Activated CD4-positive, alpha-beta memory T cell treated with anti-CD3 and anti-CD28 coated beads, Interleukin-2, amount 10 ng/mL, durations not matched to agents 7 days and 5 days (primary cell): ENCODE data around the gene PLEKHA6. TPM values are rescaled to one million over a fixed set of nuclear protein-coding genes. Genes with fewer than 3 reads are reported as not detected.

Experiments
- CTCF ChIA-PET: fragments of 350-600 bp; sonication (Branson Sonifier 250); formaldehyde crosslinking; loops from one replicate; lab custom pipeline; 2021; ENCODE audit warnings: antibody characterized with exemption, inconsistent platforms; lab: Charles Lee
- POLR2A ChIA-PET: fragments of 350-600 bp; sonication (Branson Sonifier 250); formaldehyde crosslinking; loops from one replicate; lab custom pipeline; 2021; ENCODE audit warnings: antibody characterized with exemption; lab: Charles Lee
- DNase-seq: peaks from one replicate; pipeline ENCODE4 v3.0.0-alpha.2; 2020
- H3K27ac Mint-ChIP-seq: one replicate; pipeline ENCODE4 v1.8.0; 2021; ENCODE audit warnings: mild to moderate bottlenecking, mixed read lengths
- H3K27me3 Mint-ChIP-seq: one replicate; pipeline ENCODE4 v1.8.0; 2021; ENCODE audit warnings: mixed read lengths
- H3K36me3 Mint-ChIP-seq: one replicate; pipeline ENCODE4 v1.8.0; 2021; ENCODE audit warnings: low read depth, mixed read lengths
- H3K4me1 Mint-ChIP-seq: one replicate; pipeline ENCODE4 v1.8.0; 2021; ENCODE audit warnings: mixed read lengths
- H3K4me3 Mint-ChIP-seq: one replicate; pipeline ENCODE4 v1.8.0; 2021; ENCODE audit warnings: mild to moderate bottlenecking, mixed read lengths
- H3K9me3 Mint-ChIP-seq: one replicate; pipeline ENCODE4 v1.8.0; 2021; ENCODE audit warnings: mixed read lengths
- total RNA-seq, 2 experiments: library from RNA; stranded (reverse); gene quantifications; one replicate each; pipeline ENCODE4 v1.2.3, GENCODE V29; 2021

PLEKHA6 gene
- total RNA-seq, 2 experiments from 2014 or later: not detected

GRCh38 chr1:204323887-204324286 lies 35.8 kb downstream of the PLEKHA6 start:
- H3K9me3 Mint-ChIP-seq: no peaks in the 10 kb centered on the region
- no peak overlapping the region for H3K4me3 Mint-ChIP-seq
- peaks cover 11% of the 10 kb centered on the region for H3K4me1 Mint-ChIP-seq
- no peaks in the 10 kb centered on the region for H3K36me3 Mint-ChIP-seq
- H3K27ac Mint-ChIP-seq: no peak overlapping the region
- CTCF ChIA-PET: interaction anchor here (0.5 to 1.4 kb wide), 3 partner anchors 16 to 442 kb away, joined by 3 to 4 read pairs (median 3); no protein-coding TSS in a partner anchor
- POLR2A ChIA-PET: no interaction called here
- no peaks in the 10 kb centered on the region for H3K27me3 Mint-ChIP-seq
- peak; percentile 31 for DNase-seq

- H3K4me1 Mint-ChIP-seq: peaks cover 11% of the 10 kb centered on the region
- H3K9me3 Mint-ChIP-seq: no peaks in the 10 kb centered on the region
- H3K27ac Mint-ChIP-seq: no peak overlapping the region
- no peak for DNase-seq
- H3K4me3 Mint-ChIP-seq: no peak overlapping the region
- POLR2A ChIA-PET: no interaction called here
- H3K27me3 Mint-ChIP-seq: no peaks in the 10 kb centered on the region
- H3K36me3 Mint-ChIP-seq: no peaks in the 10 kb centered on the region
- CTCF ChIA-PET: interaction anchor here (1.1 to 1.4 kb wide), 2 partner anchors 15 to 43 kb away, joined by 3 read pairs; no protein-coding TSS in a partner anchor
Measured at GRCh38 chr1:204322339-204322868, 37.3 kb downstream of the PLEKHA6 start.

- no peak for DNase-seq
- Mint-ChIP-seq H3K27me3 (no peaks in the 10 kb centered on the region), H3K4me1 (peaks cover 11% of the 10 kb centered on the region), H3K9me3 (no peaks in the 10 kb centered on the region), H3K4me3 (no peak overlapping the region), H3K36me3 (no peaks in the 10 kb centered on the region), H3K27ac (no peak overlapping the region)
- ChIA-PET CTCF (interaction anchor here (1.1 kb wide), 1 partner anchor 14 kb away, joined by 3 read pairs; no protein-coding TSS in a partner anchor), POLR2A (no interaction called here)
Measured at GRCh38 chr1:204321665-204322064, 38.1 kb downstream of the PLEKHA6 start.

GRCh38 chr1:204321051-204321450 lies 38.7 kb downstream of the PLEKHA6 start:
- no peak overlapping the region for H3K27ac Mint-ChIP-seq
- no peak for DNase-seq

GRCh38 chr1:204320382-204320804 lies 39.3 kb downstream of the PLEKHA6 start:
- peaks cover 11% of the 10 kb centered on the region for H3K4me1 Mint-ChIP-seq
- DNase-seq: no peak
- POLR2A ChIA-PET: no interaction called here

More at GRCh38 chr1:204321051-204321450, 38.7 kb downstream of the PLEKHA6 start:
- Mint-ChIP-seq H3K4me3 (no peak overlapping the region), H3K36me3 (no peaks in the 10 kb centered on the region), H3K4me1 (peaks cover 11% of the 10 kb centered on the region), H3K9me3 (no peaks in the 10 kb centered on the region), H3K27me3 (no peaks in the 10 kb centered on the region)
- ChIA-PET CTCF (no interaction called here), POLR2A (no interaction called here)

GRCh38 chr1:204319462-204319861 lies 40.3 kb downstream of the PLEKHA6 start:
- Mint-ChIP-seq H3K27ac (no peak overlapping the region), H3K4me3 (no peak overlapping the region), H3K27me3 (no peaks in the 10 kb centered on the region), H3K9me3 (no peaks in the 10 kb centered on the region), H3K36me3 (no peaks in the 10 kb centered on the region), H3K4me1 (peaks cover 9% of the 10 kb centered on the region)
- ChIA-PET POLR2A (no interaction called here), CTCF (no interaction called here)
- DNase-seq: no peak

More at GRCh38 chr1:204320382-204320804, 39.3 kb downstream of the PLEKHA6 start:
- Mint-ChIP-seq H3K4me3 (no peak overlapping the region), H3K27ac (no peak overlapping the region), H3K27me3 (no peaks in the 10 kb centered on the region), H3K9me3 (no peaks in the 10 kb centered on the region), H3K36me3 (no peaks in the 10 kb centered on the region)
- CTCF ChIA-PET: no interaction called here

- no peaks in the 10 kb centered on the region for H3K36me3 Mint-ChIP-seq
- no peaks in the 10 kb centered on the region for H3K9me3 Mint-ChIP-seq
- no peak overlapping the region for H3K4me3 Mint-ChIP-seq
- H3K4me1 Mint-ChIP-seq: peaks cover 7% of the 10 kb centered on the region
- ChIA-PET POLR2A (no interaction called here), CTCF (no interaction called here)
- no peaks in the 10 kb centered on the region for H3K27me3 Mint-ChIP-seq
- DNase-seq: no peak
- no peak overlapping the region for H3K27ac Mint-ChIP-seq
Measured at GRCh38 chr1:204319027-204319426, 40.7 kb downstream of the PLEKHA6 start.

- Mint-ChIP-seq H3K27ac (no peak overlapping the region), H3K4me1 (peaks cover 2% of the 10 kb centered on the region), H3K36me3 (no peaks in the 10 kb centered on the region), H3K9me3 (no peaks in the 10 kb centered on the region), H3K4me3 (no peak overlapping the region), H3K27me3 (peaks cover 3% of the 10 kb centered on the region)
- ChIA-PET POLR2A (no interaction called here), CTCF (no interaction called here)
- DNase-seq: no peak
Measured at GRCh38 chr1:204318324-204318723, 41.4 kb downstream of the PLEKHA6 start.

- Mint-ChIP-seq H3K36me3 (no peaks in the 10 kb centered on the region), H3K4me3 (no peak overlapping the region), H3K27ac (no peak overlapping the region), H3K27me3 (peaks cover 3% of the 10 kb centered on the region), H3K9me3 (no peaks in the 10 kb centered on the region), H3K4me1 (no peaks in the 10 kb centered on the region)
- CTCF ChIA-PET: no interaction called here
- DNase-seq: no peak
- POLR2A ChIA-PET: no interaction called here
Measured at GRCh38 chr1:204317170-204317569, 42.6 kb downstream of the PLEKHA6 start.

- no peaks in the 10 kb centered on the region for H3K36me3 Mint-ChIP-seq
- peaks cover 3% of the 10 kb centered on the region for H3K27me3 Mint-ChIP-seq
- H3K27ac Mint-ChIP-seq: no peak overlapping the region
- POLR2A ChIA-PET: no interaction called here
- CTCF ChIA-PET: interaction anchor here (1.1 kb wide), 1 partner anchor 109 kb away, joined by 4 read pairs; no protein-coding TSS in a partner anchor
- no peaks in the 10 kb centered on the region for H3K9me3 Mint-ChIP-seq
- H3K4me3 Mint-ChIP-seq: no peak overlapping the region
- no peaks in the 10 kb centered on the region for H3K4me1 Mint-ChIP-seq
- DNase-seq: no peak
Measured at GRCh38 chr1:204316164-204316563, 43.6 kb downstream of the PLEKHA6 start.

- Mint-ChIP-seq H3K36me3 (no peaks in the 10 kb centered on the region), H3K27ac (no peak overlapping the region), H3K4me1 (no peaks in the 10 kb centered on the region)
Measured at GRCh38 chr1:204314893-204315658, 44.7 kb downstream of the PLEKHA6 start.

GRCh38 chr1:204314171-204314892 lies 45.4 kb downstream of the PLEKHA6 start:
- no peak for DNase-seq
- H3K27me3 Mint-ChIP-seq: peaks cover 7% of the 10 kb centered on the region
- no peak overlapping the region for H3K27ac Mint-ChIP-seq
- CTCF ChIA-PET: no interaction called here
- no peaks in the 10 kb centered on the region for H3K4me1 Mint-ChIP-seq
- no peaks in the 10 kb centered on the region for H3K36me3 Mint-ChIP-seq
- POLR2A ChIA-PET: no interaction called here
- H3K4me3 Mint-ChIP-seq: no peak overlapping the region
- H3K9me3 Mint-ChIP-seq: no peaks in the 10 kb centered on the region

More at GRCh38 chr1:204314893-204315658, 44.7 kb downstream of the PLEKHA6 start:
- CTCF ChIA-PET: interaction anchor here (1.1 kb wide), 1 partner anchor 108 kb away, joined by 4 read pairs; no protein-coding TSS in a partner anchor
- no peak for DNase-seq
- Mint-ChIP-seq H3K9me3 (no peaks in the 10 kb centered on the region), H3K4me3 (no peak overlapping the region), H3K27me3 (peaks cover 7% of the 10 kb centered on the region)
- POLR2A ChIA-PET: no interaction called here

- no peaks in the 10 kb centered on the region for H3K4me1 Mint-ChIP-seq
- ChIA-PET POLR2A (no interaction called here), CTCF (no interaction called here)
- no peaks in the 10 kb centered on the region for H3K36me3 Mint-ChIP-seq
- no peak overlapping the region for H3K4me3 Mint-ChIP-seq
- no peak overlapping the region for H3K27ac Mint-ChIP-seq
- peaks cover 10% of the 10 kb centered on the region for H3K27me3 Mint-ChIP-seq
- H3K9me3 Mint-ChIP-seq: no peaks in the 10 kb centered on the region
- DNase-seq: no peak
Measured at GRCh38 chr1:204313675-204314074, 46.1 kb downstream of the PLEKHA6 start.
